GM18526 (cell line): ENCODE data around the gene KRT13.

Experiments
- POLR2A ChIP-seq: IDR thresholded peaks from 3 replicates; pipeline ENCODE4 v1.6.1; 2011; ENCODE audit not compliant: insufficient read length; ENCODE audit errors: extremely low read depth

Gene KRT13

GRCh38 chr17:41540921-41541625, 35.7 kb upstream of the KRT13 start:
- no peak for TF ChIP-seq POLR2A

- no peak for TF ChIP-seq POLR2A
These were observed 34.7 kb upstream of the KRT13 start for GRCh38 chr17:41539979-41540701.

- TF ChIP-seq POLR2A = no peak
These were observed 33.7 kb upstream of the KRT13 start for GRCh38 chr17:41539071-41539492.

- no peak for TF ChIP-seq POLR2A
These were observed 33.2 kb upstream of the KRT13 start for GRCh38 chr17:41538565-41538991.

GRCh38 chr17:41537990-41538389, 32.6 kb upstream of the KRT13 start:
- TF ChIP-seq POLR2A = no peak

- no peak for TF ChIP-seq POLR2A
These were observed 32.2 kb upstream of the KRT13 start for GRCh38 chr17:41537614-41537954.

GRCh38 chr17:41536741-41537613, 31.6 kb upstream of the KRT13 start:
- no peak for TF ChIP-seq POLR2A

- no peak for TF ChIP-seq POLR2A
These were observed 30.5 kb upstream of the KRT13 start for GRCh38 chr17:41535764-41536481.

- no peak for TF ChIP-seq POLR2A
These were observed 29.6 kb upstream of the KRT13 start for GRCh38 chr17:41534899-41535546.

GRCh38 chr17:41533613-41534012, 28.2 kb upstream of the KRT13 start:
- no peak for TF ChIP-seq POLR2A

GRCh38 chr17:41532947-41533570, 27.6 kb upstream of the KRT13 start:
- TF ChIP-seq POLR2A = no peak

- TF ChIP-seq POLR2A = no peak
These were observed 26.6 kb upstream of the KRT13 start for GRCh38 chr17:41531993-41532392.

GRCh38 chr17:41530062-41531048, 24.9 kb upstream of the KRT13 start:
- TF ChIP-seq POLR2A = no peak

- no peak for TF ChIP-seq POLR2A
These were observed 24.1 kb upstream of the KRT13 start for GRCh38 chr17:41529491-41529915.
